ENCODE results near the gene MANBA. TPM values are rescaled to one million over a fixed set of nuclear protein-coding genes. Genes with fewer than 3 reads are reported as not detected.

MANBA gene
- total and polyA plus RNA-seq, 2 of the 13 experiments (the other 11 are each of a cell fraction or from before 2014, with no cell fraction given): 11.7 to 33.3 TPM

- no peak for ATAC-seq
- H3K4me3 ChIP-seq (replicated peaks in 1 of 3; ENCODE audit: insufficient read depth in 1 of 3, low read depth in 2 of 3, low read length in 3 of 3): no peak overlapping the region
- no peaks in the 10 kb centered on the region for H3K79me2 ChIP-seq (ENCODE audit: insufficient read depth, low read length)
- no peak for FAIRE-seq
- H3K27ac ChIP-seq (ENCODE audit: extremely low read length, insufficient read depth, low read length): no peak overlapping the region
- H3K27me3 ChIP-seq (ENCODE audit: control insufficient read depth in 1 of 2, insufficient read depth in 2 of 2, low read length in 2 of 2): no peaks in the 10 kb centered on the region
- H3K4me2 ChIP-seq (ENCODE audit: low read depth, low read length): no peak overlapping the region
- in situ Hi-C loops (cut with HindIII; ENCODE audit: extremely low pct_ligation_motif_present, low pct_unique_long_range_greater_than_20kb): no loop called here
- peaks cover 21 to 60% of the 10 kb centered on the region in 2 experiments; a peak in 4 of 5 replicates for H3K36me3 ChIP-seq (replicated peaks in 1 of 2; ENCODE audit: control insufficient read depth in 1 of 2, insufficient read depth in 2 of 2, low read length in 2 of 2)
- H3K9me3 ChIP-seq (ENCODE audit: low read length): no peaks in the 10 kb centered on the region
- H3K9ac ChIP-seq (ENCODE audit: insufficient read depth, low read depth, low read length): no peak overlapping the region
- no peak for DNase-seq (ENCODE audit: low spot score)
- TF ChIP-seq ARHGAP35 (CRISPR knock-in tag; IDR thresholded peaks at IDR 0.05; ENCODE audit: borderline replicate concordance) (no peak), RFXANK (CRISPR knock-in tag; IDR thresholded peaks at IDR 0.05) (no peak), IRF2 (CRISPR knock-in tag; IDR thresholded peaks at IDR 0.05) (no peak), KAT8 (CRISPR knock-in tag; IDR thresholded peaks at IDR 0.05) (no peak), MAZ (IDR thresholded peaks at IDR 0.05; ENCODE audit: borderline replicate concordance, low read depth, low read length) (no peak), MAZ (CRISPR knock-in tag; IDR thresholded peaks at IDR 0.05; ENCODE audit: low read depth) (no peak), ZNF207 (IDR thresholded peaks at IDR 0.05; ENCODE audit: borderline replicate concordance) (no peak), SKI (IDR thresholded peaks at IDR 0.05; ENCODE audit: partially characterized antibody) (no peak), ZNF776 (CRISPR knock-in tag; IDR thresholded peaks at IDR 0.05) (no peak), FIP1L1 (IDR thresholded peaks at IDR 0.05; ENCODE audit: borderline replicate concordance, insufficient read depth, low read depth, low read length) (no peak), GPBP1L1 (CRISPR knock-in tag; IDR thresholded peaks at IDR 0.05) (no peak), CEBPG (CRISPR knock-in tag; IDR thresholded peaks at IDR 0.05) (no peak), ZNF883 (CRISPR knock-in tag; IDR thresholded peaks at IDR 0.05; ENCODE audit: not compliant biosample characterization) (no peak), HHEX (CRISPR knock-in tag; IDR thresholded peaks at IDR 0.05) (no peak), ZSCAN29 (CRISPR knock-in tag; conservative IDR thresholded peaks at IDR 0.05) (no peak), ARNT (IDR thresholded peaks at IDR 0.05) (no peak), TBX2 (CRISPR knock-in tag; IDR thresholded peaks at IDR 0.05; ENCODE audit: borderline replicate concordance) (no peak), ETS1 (CRISPR knock-in tag; IDR thresholded peaks at IDR 0.05) (no peak), SP4 (CRISPR knock-in tag; IDR thresholded peaks at IDR 0.05) (no peak), ATRX (CRISPR knock-in tag; IDR thresholded peaks at IDR 0.05; ENCODE audit: borderline replicate concordance) (no peak)
- TF ChIP-seq, protein P1, sequence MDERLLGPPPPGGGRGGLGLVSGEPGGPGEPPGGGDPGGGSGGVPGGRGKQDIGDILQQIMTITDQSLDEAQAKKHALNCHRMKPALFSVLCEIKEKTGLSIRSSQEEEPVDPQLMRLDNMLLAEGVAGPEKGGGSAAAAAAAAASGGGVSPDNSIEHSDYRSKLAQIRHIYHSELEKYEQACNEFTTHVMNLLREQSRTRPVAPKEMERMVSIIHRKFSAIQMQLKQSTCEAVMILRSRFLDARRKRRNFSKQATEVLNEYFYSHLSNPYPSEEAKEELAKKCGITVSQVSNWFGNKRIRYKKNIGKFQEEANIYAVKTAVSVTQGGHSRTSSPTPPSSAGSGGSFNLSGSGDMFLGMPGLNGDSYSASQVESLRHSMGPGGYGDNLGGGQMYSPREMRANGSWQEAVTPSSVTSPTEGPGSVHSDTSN (CRISPR knock-in tag; IDR thresholded peaks at IDR 0.05): no peak
- CTCF ChIA-PET (ENCODE audit: low intra/inter-chr PET ratio, low total read pairs): no interaction called here
- intact Hi-C loops (cut with micrococcal nuclease; ENCODE audit: unreplicated experiment): no loop called here
- H2AFZ ChIP-seq (ENCODE audit: low read length): no peak overlapping the region
- WGBS (ENCODE audit: low lambda C conversion rate): 100% methylated on average over 3 of the region's 3 CpGs
- no TSS peak for BruUV-seq (replicated peaks)
- no peaks in the 10 kb centered on the region for H3K4me1 ChIP-seq (ENCODE audit: insufficient read depth, low read length)
- no peaks in the 10 kb centered on the region for H4K20me1 ChIP-seq (ENCODE audit: insufficient read depth, low read length)
- POLR2A ChIA-PET: interaction anchor here (0.8 kb wide), 1 partner anchor 15 kb away, joined by 3 read pairs; no protein-coding TSS in a partner anchor
These were observed 154.5 kb downstream of the MANBA start for GRCh38 chr4:102606261-102606660.
